Measurements from ENCODE around the gene ZBTB21.

ZBTB21 gene

GRCh38 chr21:42039470-42039901 lies 29.3 kb upstream of the ZBTB21 start:
- DNase-seq, result no peak

- DNase-seq, result no peak
Observed at GRCh38 chr21:42038826-42039425, 28.8 kb upstream of the ZBTB21 start.

GRCh38 chr21:42038393-42038792 lies 28.2 kb upstream of the ZBTB21 start:
- no peak for DNase-seq

GRCh38 chr21:42037943-42038342 lies 27.8 kb upstream of the ZBTB21 start:
- no peak for DNase-seq

DNA sequence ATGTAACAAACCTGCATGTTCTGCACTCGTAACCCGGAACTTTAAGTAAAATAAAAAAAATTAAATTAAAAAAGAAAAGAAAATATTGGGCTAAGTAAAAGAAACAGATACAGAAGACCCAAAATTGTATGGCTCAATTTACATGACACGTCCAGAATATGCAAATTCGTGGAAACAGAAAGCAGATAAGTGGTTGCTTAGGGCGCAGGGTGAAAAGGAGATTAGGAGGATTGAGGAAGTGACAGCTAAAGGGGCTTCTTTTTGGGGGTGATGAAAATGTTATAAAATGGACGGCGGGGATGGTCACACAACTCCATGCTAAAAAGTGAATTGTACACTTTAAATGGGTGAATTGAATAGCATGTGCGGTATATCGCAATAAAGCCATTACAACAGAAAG lies 27.4 kb upstream of the ZBTB21 start:
- no peak for DNase-seq

DNA sequence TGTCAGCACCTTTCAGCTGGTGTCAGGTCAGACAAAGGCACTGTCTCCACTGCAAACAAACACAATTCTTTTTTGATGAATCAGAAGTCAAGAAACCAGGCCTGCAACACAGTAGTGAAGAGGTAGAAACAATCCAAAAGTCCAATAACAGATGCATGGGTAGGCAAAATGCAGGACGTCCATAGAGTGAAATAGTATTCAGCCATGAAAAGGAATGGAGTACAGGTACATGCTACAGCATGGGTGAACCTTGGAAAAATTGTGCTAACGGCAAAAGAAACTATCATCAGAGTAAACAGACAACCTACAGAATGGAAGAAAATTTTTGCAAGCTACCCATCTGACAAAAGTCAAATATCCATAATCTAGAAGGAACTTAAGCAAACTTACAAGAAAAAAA lies 26.2 kb upstream of the ZBTB21 start:
- DNase-seq, result no peak

DNA sequence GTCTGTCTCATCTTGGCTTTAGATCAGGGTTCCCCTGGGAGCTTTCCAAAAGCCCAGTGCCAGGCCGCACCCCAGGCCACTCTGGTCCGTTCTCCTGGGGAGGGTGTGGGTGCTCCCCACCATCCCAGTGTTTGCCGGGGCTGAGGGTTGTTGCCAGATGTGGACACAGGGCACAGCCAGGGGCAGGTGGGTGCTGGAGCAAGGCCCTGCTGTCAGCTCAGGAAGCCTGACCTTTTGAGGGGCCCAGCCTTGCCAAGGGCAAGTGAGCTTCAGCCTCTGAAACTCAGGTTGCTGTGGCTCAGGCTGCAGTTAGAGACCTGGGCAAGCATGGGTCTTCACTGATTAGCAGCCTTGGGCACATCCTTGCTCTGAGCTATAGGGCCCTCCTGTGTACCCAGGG lies 22.8 kb upstream of the ZBTB21 start:
- no peak for DNase-seq

- DNase-seq, result no peak
Observed at GRCh38 chr21:42032266-42032665, 22.1 kb upstream of the ZBTB21 start.

DNA sequence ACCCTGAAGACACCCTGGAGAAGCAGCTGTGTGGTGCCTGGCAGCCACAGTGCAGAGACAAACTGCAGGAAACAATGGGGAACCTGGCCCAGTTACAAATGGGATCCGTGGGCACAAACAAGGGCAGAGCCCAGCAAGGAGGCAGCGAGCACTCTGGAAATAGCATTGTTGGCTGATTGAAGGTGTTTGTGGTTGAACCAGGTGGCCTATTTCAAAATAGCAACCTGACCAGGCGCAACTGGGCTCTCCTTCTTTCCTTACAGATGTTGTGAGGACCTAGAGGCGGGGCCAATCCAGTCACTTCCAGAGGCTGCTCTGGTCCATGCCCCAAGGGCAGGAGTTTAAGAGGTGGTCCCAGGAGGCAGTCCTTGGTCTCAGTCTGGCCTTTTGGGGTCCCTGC lies 21.7 kb upstream of the ZBTB21 start:
- DNase-seq, result no peak

- no peak for DNase-seq
Observed at GRCh38 chr21:42031241-42031640, 21.1 kb upstream of the ZBTB21 start.

DNA sequence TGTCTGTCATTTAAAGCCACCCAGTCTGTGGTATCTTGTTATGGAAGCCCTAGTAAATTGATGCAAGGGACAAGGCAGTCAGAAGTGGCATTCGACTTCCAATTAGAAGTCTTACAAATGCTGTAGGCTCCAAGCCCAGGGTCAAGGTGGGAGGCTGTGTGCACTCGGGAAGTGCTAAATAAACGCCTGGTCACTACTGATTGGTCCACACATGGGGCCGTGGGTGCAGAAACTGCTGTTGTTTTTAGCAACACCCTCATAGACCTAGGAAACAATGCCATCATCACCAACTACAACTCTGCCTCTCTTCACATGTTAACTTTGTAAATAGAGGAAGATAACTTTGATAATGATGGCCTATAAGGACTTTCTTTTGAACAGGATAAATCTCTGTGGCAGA lies 20.2 kb upstream of the ZBTB21 start:
- DNase-seq, result no peak

GRCh38 chr21:42028766-42029425 lies 18.7 kb upstream of the ZBTB21 start:
- DNase-seq, result no peak

DNA sequence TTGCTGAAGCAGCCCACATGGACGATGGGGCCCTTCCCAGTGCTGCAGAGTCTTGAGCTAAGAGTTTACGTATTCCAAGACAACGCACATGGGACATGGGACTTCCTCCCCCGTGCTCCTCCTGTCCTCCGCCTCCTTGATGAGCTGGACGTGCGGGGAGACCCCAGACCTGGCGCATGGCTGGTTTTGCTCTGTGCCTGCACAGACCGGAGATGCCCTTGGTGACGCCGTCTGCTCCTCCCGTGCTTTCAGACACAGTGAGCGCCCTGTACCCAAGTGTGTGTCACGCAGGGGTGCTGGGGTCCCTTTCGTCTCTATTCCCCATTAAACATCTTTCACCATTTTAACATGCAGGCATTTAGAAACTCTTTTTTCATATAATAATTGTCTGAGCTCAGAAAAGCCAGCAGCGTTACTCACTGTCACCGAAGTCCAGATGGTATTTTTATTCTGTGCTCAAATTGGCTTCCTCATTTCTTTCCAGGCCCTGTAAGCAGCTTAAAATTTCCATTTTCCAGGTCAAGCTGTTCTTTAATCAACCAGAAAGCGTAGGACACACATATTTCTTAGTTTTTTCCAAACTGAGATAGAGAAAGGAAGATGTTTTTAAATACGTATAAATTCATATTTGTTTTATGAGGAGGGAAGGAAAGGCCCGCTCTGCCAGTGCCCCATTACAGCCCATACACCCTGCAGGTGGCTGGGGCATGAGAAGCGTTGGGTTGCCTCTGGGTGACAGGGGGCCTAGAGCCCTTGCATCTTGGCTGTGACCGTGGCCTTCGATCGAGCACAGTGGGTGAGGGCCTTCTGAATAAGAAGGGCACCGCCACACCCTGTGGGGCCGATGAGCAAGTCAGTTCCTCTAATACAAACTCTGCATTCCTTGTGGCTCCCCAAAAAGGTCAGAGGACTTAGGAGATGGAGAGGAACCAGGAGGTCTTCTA lies 17.9 kb upstream of the ZBTB21 start:
- DNase-seq, result no peak

- DNase-seq, result no peak
Observed at GRCh38 chr21:42027085-42027821, 17.1 kb upstream of the ZBTB21 start.

GRCh38 chr21:42026082-42026435 lies 15.9 kb upstream of the ZBTB21 start:
- no peak for DNase-seq

DNA sequence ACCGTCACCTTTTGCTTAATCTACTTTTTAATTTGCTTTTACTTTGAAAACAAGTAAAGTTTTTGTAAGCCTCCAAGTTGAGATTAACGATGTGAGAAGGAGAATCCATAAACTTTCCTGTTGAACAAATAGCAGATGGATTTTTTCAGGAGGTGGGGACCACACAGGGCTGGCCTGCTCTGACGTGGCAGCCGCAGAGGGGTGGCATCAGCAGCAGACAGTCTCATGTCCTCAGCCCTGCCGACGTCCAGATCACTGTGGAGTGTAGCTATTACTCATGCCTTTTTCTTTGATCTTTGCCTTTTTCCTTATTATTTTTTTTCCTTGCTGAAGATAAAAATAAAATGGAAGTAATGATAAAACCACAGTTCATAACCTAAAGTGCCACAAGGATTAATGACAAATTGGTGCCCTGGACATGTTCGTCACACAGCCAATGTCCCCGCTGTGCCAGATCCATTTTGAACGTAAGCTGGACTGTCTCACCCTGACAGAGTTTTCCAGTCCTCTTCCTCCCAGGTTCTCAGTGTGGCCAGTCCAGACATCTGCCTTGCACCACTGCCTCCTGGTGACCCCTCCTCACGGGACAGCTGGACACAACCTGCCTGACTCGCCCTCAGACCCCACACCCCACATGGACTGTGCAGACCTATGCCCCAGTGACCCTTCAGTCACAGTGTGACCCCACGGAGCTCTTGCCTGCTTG lies 15.4 kb upstream of the ZBTB21 start:
- no peak for DNase-seq

DNA sequence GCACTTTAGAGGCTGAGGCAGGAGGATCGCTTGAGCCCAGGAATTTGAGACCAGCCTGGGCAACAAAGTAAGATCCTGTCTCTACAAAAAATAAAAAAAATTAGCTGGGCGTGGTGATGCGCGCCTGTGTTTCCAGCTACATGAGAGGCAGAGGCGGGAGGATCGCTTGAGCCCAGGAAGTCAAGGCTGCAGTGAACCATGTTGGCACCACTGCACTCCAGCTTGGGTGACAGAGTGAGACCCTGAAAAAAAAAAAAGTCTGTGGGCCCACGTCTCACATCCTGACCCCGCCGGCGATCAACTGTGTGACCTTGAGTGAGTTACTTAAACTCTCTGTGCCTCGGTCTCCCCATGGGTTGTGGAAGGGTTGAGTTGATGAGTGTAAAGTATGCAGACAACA lies 12.7 kb upstream of the ZBTB21 start:
- DNase-seq, result no peak

GRCh38 chr21:42022091-42022430 lies 11.9 kb upstream of the ZBTB21 start:
- no peak for DNase-seq

GRCh38 chr21:42021371-42022090 lies 11.4 kb upstream of the ZBTB21 start:
- no peak for DNase-seq

- DNase-seq, result no peak
Observed at GRCh38 chr21:42019706-42020105, 9.5 kb upstream of the ZBTB21 start.

- DNase-seq, result no peak
Observed at GRCh38 chr21:42019101-42019605, 9.0 kb upstream of the ZBTB21 start.

GRCh38 chr21:42017022-42017421 lies 6.9 kb upstream of the ZBTB21 start:
- DNase-seq, result no peak

Data from stimulated activated CD4-positive, alpha-beta T cell treated with anti-CD3 and anti-CD28 coated beads, Interleukin-4, amount 100 ng/mL, for 4 hours (primary cell).